Neural cell (in vitro differentiated cells): ENCODE measurements around the gene APLF. TPM values are rescaled to one million over a fixed set of nuclear protein-coding genes. Genes with fewer than 3 reads are reported as not detected.

Experiments
- H2AFZ ChIP-seq: fragments of 200-600, 300-800 bp; sonication (generic), shearing (Covaris generic); 2 replicates; pipeline ENCODE4 v1.6.0; 2014; ENCODE audit warnings: low read depth, mild to moderate bottlenecking, antibody characterized with exemption, low read length, moderate library complexity
- H3F3A ChIP-seq: fragments of 200-600 bp; shearing (Covaris generic); 2 replicates; pipeline ENCODE4 v1.6.1; 2016; ENCODE audit warnings: mild to moderate bottlenecking, moderate library complexity, mixed read lengths, antibody characterized with exemption, low read length; ENCODE audit not compliant: insufficient read depth, poor library complexity, severe bottlenecking
- H3K27ac ChIP-seq: fragments of 200-600, 300-800 bp; sonication (generic), shearing (Covaris generic); 2 replicates; pipeline ENCODE4 v1.5.1; 2014; ENCODE audit warnings: mild to moderate bottlenecking, low read length, moderate library complexity
- H3K27me3 ChIP-seq: fragments of 300-800, 200-600 bp; sonication (generic), shearing (Covaris generic); 2 replicates; pipeline ENCODE4 v1.6.0; 2014; ENCODE audit warnings: mild to moderate bottlenecking, low read depth, low read length, moderate library complexity; ENCODE audit not compliant: insufficient read depth
- H3K36me3 ChIP-seq: fragments of 300-800, 200-600 bp; sonication (generic), shearing (Covaris generic); 2 replicates; pipeline ENCODE4 v1.5.1; 2014; ENCODE audit warnings: mild to moderate bottlenecking, antibody characterized with exemption, low read length, moderate library complexity; ENCODE audit not compliant: insufficient read depth
- H3K4me2 ChIP-seq: fragments of 300-800, 200-600 bp; sonication (generic), shearing (Covaris generic); 2 replicates; pipeline ENCODE4 v1.6.0; 2014; ENCODE audit warnings: mild to moderate bottlenecking, low read length
- H3K4me3 ChIP-seq: fragments of 300-800, 200-600 bp; sonication (generic), shearing (Covaris generic); 2 replicates; pipeline ENCODE4 v1.5.1; 2014; ENCODE audit warnings: mild to moderate bottlenecking, low read length, moderate library complexity
- H3K79me2 ChIP-seq: fragments of 200-600 bp; shearing (Covaris generic); replicated peaks from 2 replicates; pipeline ENCODE4 v1.6.0; 2014; ENCODE audit warnings: mild to moderate bottlenecking, low read length, moderate library complexity; ENCODE audit not compliant: insufficient read depth
- H3K9ac ChIP-seq: fragments of 300-800, 200-600 bp; sonication (generic), shearing (Covaris generic); 2 replicates; pipeline ENCODE4 v1.6.1; 2016; ENCODE audit warnings: mild to moderate bottlenecking, low read length, mixed read lengths
- H3K9me2 ChIP-seq: fragments of 200-600 bp; shearing (Covaris generic); 2 replicates; pipeline ENCODE4 v1.6.1; 2016; ENCODE audit warnings: mild to moderate bottlenecking, low read length, mixed read lengths; ENCODE audit not compliant: insufficient read depth
- H3K9me3 ChIP-seq: fragments of 200-600, 300-800 bp; sonication (generic), shearing (Covaris generic); 2 replicates; pipeline ENCODE4 v1.6.1; 2016; ENCODE audit warnings: mild to moderate bottlenecking, mixed run types, low read length, moderate library complexity, mixed read lengths
- H4K20me1 ChIP-seq: fragments of 200-600 bp; shearing (Covaris generic); 2 replicates; pipeline ENCODE4 v1.6.1; 2016; ENCODE audit warnings: mild to moderate bottlenecking, mixed run types; ENCODE audit not compliant: insufficient read depth
- EP300 ChIP-seq: fragments of 450-650 bp; conservative IDR thresholded peaks from 2 replicates; pipeline ENCODE4 v1.6.1; 2014; ENCODE audit warnings: antibody characterized with exemption, mild to moderate bottlenecking, moderate library complexity; ENCODE audit not compliant: poor library complexity, severe bottlenecking
- EZH2 ChIP-seq: fragments of 200-600, 300-800 bp; shearing (Covaris generic), sonication (generic); IDR thresholded peaks from 2 replicates; pipeline ENCODE4 v1.6.1; 2014; ENCODE audit warnings: antibody characterized with exemption, low read length, borderline replicate concordance, mild to moderate bottlenecking; ENCODE audit not compliant: insufficient read depth, poor library complexity, severe bottlenecking
- MXI1 ChIP-seq: fragments of 450-650 bp; conservative IDR thresholded peaks from 2 replicates; pipeline ENCODE4 v1.6.1; 2014; ENCODE audit warnings: antibody characterized with exemption, mild to moderate bottlenecking; ENCODE audit not compliant: poor library complexity, severe bottlenecking
- POLR2AphosphoS5 ChIP-seq: IDR thresholded peaks from 2 replicates; pipeline ENCODE4 v1.6.1; 2012
- RAD21 ChIP-seq: fragments of 450-650 bp; conservative IDR thresholded peaks from 2 replicates; pipeline ENCODE4 v1.6.1; 2014; ENCODE audit warnings: antibody characterized with exemption, mild to moderate bottlenecking, moderate library complexity
- SMC3 ChIP-seq: fragments of 450-650 bp; conservative IDR thresholded peaks from 2 replicates; pipeline ENCODE4 v1.6.1; 2014; ENCODE audit warnings: antibody characterized with exemption, mild to moderate bottlenecking, moderate library complexity; ENCODE audit not compliant: poor library complexity
- TAF1 ChIP-seq: IDR thresholded peaks from 2 replicates; pipeline ENCODE4 v1.6.1; 2012; ENCODE audit warnings: low read depth
- polyA plus RNA-seq: library from polyadenylated mRNA; depleted of rRNA; stranded (reverse); fragments of >200 nt; gene quantifications from 2 replicates; pipeline ENCODE4 v1.2.3, GENCODE V29; 2014
- TF ChIP-seq, protein P1 (sequence below): fragments of 450-650 bp; IDR thresholded peaks from 2 replicates; pipeline ENCODE4 v1.5.1; 2014; ENCODE audit warnings: antibody characterized with exemption, mild to moderate bottlenecking, moderate library complexity; ENCODE audit not compliant: poor library complexity, severe bottlenecking
- TF ChIP-seq, protein P2 (sequence below): IDR thresholded peaks from 2 replicates; pipeline ENCODE4 v1.6.1; 2012; ENCODE audit warnings: borderline replicate concordance

APLF gene
- polyA plus RNA-seq, 1 donor from 2014 or later, result 0.45 TPM

GRCh38 chr2:68435615-68436014, 31.8 kb upstream of the APLF start:
- H3K9me3 ChIP-seq, result no peaks in the 10 kb centered on the region
- H3K4me3 ChIP-seq, result no peak overlapping the region
- H3K36me3 ChIP-seq, result no peaks in the 10 kb centered on the region
- H3K9ac ChIP-seq, result no peak overlapping the region
- no peaks in the 10 kb centered on the region for H3K27me3 ChIP-seq
- H4K20me1 ChIP-seq, result no peaks in the 10 kb centered on the region
- H2AFZ ChIP-seq, result no peak overlapping the region
- H3F3A ChIP-seq, result no peaks in the 10 kb centered on the region
- no peaks in the 10 kb centered on the region for H3K79me2 ChIP-seq
- no peak overlapping the region for H3K4me2 ChIP-seq
- H3K9me2 ChIP-seq, result no peaks in the 10 kb centered on the region
- no peak overlapping the region for H3K27ac ChIP-seq
- TF ChIP-seq MXI1 (no peak), EP300 (no peak), POLR2AphosphoS5 (no peak), SMC3 (no peak), TAF1 (no peak), EZH2 (no peak), RAD21 (no peak)
- TF ChIP-seq, protein P1, sequence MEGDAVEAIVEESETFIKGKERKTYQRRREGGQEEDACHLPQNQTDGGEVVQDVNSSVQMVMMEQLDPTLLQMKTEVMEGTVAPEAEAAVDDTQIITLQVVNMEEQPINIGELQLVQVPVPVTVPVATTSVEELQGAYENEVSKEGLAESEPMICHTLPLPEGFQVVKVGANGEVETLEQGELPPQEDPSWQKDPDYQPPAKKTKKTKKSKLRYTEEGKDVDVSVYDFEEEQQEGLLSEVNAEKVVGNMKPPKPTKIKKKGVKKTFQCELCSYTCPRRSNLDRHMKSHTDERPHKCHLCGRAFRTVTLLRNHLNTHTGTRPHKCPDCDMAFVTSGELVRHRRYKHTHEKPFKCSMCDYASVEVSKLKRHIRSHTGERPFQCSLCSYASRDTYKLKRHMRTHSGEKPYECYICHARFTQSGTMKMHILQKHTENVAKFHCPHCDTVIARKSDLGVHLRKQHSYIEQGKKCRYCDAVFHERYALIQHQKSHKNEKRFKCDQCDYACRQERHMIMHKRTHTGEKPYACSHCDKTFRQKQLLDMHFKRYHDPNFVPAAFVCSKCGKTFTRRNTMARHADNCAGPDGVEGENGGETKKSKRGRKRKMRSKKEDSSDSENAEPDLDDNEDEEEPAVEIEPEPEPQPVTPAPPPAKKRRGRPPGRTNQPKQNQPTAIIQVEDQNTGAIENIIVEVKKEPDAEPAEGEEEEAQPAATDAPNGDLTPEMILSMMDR, result no peak
- TF ChIP-seq, protein P2, sequence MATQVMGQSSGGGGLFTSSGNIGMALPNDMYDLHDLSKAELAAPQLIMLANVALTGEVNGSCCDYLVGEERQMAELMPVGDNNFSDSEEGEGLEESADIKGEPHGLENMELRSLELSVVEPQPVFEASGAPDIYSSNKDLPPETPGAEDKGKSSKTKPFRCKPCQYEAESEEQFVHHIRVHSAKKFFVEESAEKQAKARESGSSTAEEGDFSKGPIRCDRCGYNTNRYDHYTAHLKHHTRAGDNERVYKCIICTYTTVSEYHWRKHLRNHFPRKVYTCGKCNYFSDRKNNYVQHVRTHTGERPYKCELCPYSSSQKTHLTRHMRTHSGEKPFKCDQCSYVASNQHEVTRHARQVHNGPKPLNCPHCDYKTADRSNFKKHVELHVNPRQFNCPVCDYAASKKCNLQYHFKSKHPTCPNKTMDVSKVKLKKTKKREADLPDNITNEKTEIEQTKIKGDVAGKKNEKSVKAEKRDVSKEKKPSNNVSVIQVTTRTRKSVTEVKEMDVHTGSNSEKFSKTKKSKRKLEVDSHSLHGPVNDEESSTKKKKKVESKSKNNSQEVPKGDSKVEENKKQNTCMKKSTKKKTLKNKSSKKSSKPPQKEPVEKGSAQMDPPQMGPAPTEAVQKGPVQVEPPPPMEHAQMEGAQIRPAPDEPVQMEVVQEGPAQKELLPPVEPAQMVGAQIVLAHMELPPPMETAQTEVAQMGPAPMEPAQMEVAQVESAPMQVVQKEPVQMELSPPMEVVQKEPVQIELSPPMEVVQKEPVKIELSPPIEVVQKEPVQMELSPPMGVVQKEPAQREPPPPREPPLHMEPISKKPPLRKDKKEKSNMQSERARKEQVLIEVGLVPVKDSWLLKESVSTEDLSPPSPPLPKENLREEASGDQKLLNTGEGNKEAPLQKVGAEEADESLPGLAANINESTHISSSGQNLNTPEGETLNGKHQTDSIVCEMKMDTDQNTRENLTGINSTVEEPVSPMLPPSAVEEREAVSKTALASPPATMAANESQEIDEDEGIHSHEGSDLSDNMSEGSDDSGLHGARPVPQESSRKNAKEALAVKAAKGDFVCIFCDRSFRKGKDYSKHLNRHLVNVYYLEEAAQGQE, result no peak

GRCh38 chr2:68436270-68436669, 31.1 kb upstream of the APLF start:
- no peak overlapping the region for H3K4me2 ChIP-seq
- no peak overlapping the region for H2AFZ ChIP-seq
- H3K27ac ChIP-seq, result no peak overlapping the region
- H3K9me2 ChIP-seq, result no peaks in the 10 kb centered on the region
- H3K4me3 ChIP-seq, result no peak overlapping the region
- no peaks in the 10 kb centered on the region for H4K20me1 ChIP-seq
- no peaks in the 10 kb centered on the region for H3K79me2 ChIP-seq
- H3K9ac ChIP-seq, result no peak overlapping the region
- H3F3A ChIP-seq, result no peaks in the 10 kb centered on the region
- no peaks in the 10 kb centered on the region for H3K27me3 ChIP-seq
- H3K9me3 ChIP-seq, result no peaks in the 10 kb centered on the region
- TF ChIP-seq, protein P2, result no peak
- no peak for TF ChIP-seq EP300
- TF ChIP-seq RAD21, result no peak
- no peak for TF ChIP-seq SMC3
- TF ChIP-seq POLR2AphosphoS5, result no peak
- TF ChIP-seq EZH2, result no peak
- no peak for TF ChIP-seq TAF1
- no peak for TF ChIP-seq MXI1
- TF ChIP-seq, protein P1, result no peak
- no peaks in the 10 kb centered on the region for H3K36me3 ChIP-seq
